Left colon (tissue), 2 donors: ENCODE data around the gene CAMKK1. TPM values are rescaled to one million over a fixed set of nuclear protein-coding genes. Genes with fewer than 3 reads are reported as not detected.

Experiments used
- ATAC-seq: fragments of 200-7000 bp; cut with Tn5 transposase; one replicate; pipeline ENCODE4 v1.9.1; 2020; ENCODE audit warnings: mild to moderate bottlenecking, moderate library complexity
- DNase-seq, 2 donors: peaks; one replicate each; pipeline ENCODE4 v3.0.0-alpha.2; 2020
- intact Hi-C, 2 donors: fragments of 100-400 bp; cut with DNase I in 1 of 2; cut with micrococcal nuclease in 1 of 2; formaldehyde crosslinking; loops; one replicate each; pipeline versions ENCODE4 v1.11.2 to v1.14.0; 2022; cut with DNase I, micrococcal nuclease
- total RNA-seq, 2 donors: library from RNA; stranded (reverse); fragmentation: NEBNext Ultra II Directional; extraction: Animal tissue kit (Norgen Biotek cat#: 25700); gene quantifications; one replicate each; pipeline ENCODE4 v1.2.1, GENCODE V29; 2021
- donor health status: DM: no; HTN: no; CAD: no.
- donor health status: DM: yes; HTN: yes; CAD: no.

Gene CAMKK1
- total RNA-seq, 2 donors from 2014 or later = 5.0 to 6.3 TPM

- no peak for DNase-seq
- intact Hi-C loops = no loop called here
- ATAC-seq = no peak
Observed at GRCh38 chr17:3887804-3888203, 5.0 kb downstream of the CAMKK1 start.

- ATAC-seq = no peak
- no peak for DNase-seq
- intact Hi-C loops = no loop called here
Observed at GRCh38 chr17:3887394-3887793, 5.5 kb downstream of the CAMKK1 start.

GRCh38 chr17:3886776-3887175 lies 6.1 kb downstream of the CAMKK1 start:
- intact Hi-C loops = no loop called here
- DNase-seq (peak in 1 of 2 donors; percentile 49), ATAC-seq (no peak)

- intact Hi-C loops = no loop called here
- no peak for DNase-seq
- no peak for ATAC-seq
Observed at GRCh38 chr17:3885970-3886369, 6.9 kb downstream of the CAMKK1 start.

- no peak for ATAC-seq
- intact Hi-C loops = no loop called here
Observed at GRCh38 chr17:3885271-3885670, 7.6 kb downstream of the CAMKK1 start.

GRCh38 chr17:3884188-3884587 lies 8.7 kb downstream of the CAMKK1 start:
- intact Hi-C loops = no loop called here
- DNase-seq (no peak), ATAC-seq (no peak)

More at GRCh38 chr17:3885271-3885670, 7.6 kb downstream of the CAMKK1 start:
- DNase-seq = no peak

GRCh38 chr17:3882276-3882675 lies 10.6 kb downstream of the CAMKK1 start:
- ATAC-seq = no peak
- no peak for DNase-seq
- intact Hi-C loops = no loop called here

GRCh38 chr17:3880983-3881382 lies 11.9 kb downstream of the CAMKK1 start:
- intact Hi-C loops = no loop called here
- DNase-seq = no peak
- no peak for ATAC-seq

GRCh38 chr17:3879591-3880417 lies 13.0 kb downstream of the CAMKK1 start:
- ATAC-seq (peak; percentile 73), DNase-seq (no peak)
- intact Hi-C loops = loop anchor here in 1 of 2 donors (10.0 kb wide), 1 partner anchor 515 kb away; no protein-coding TSS in a partner anchor

- ATAC-seq (peak; percentile 40), DNase-seq (no peak)
- intact Hi-C loops = loop anchor here in 1 of 2 donors (10.0 kb wide), 1 partner anchor 516 kb away; no protein-coding TSS in a partner anchor
Observed at GRCh38 chr17:3879186-3879585, 13.7 kb downstream of the CAMKK1 start.

GRCh38 chr17:3877220-3877619 lies 15.6 kb downstream of the CAMKK1 start:
- intact Hi-C loops = loop anchor here in 1 of 2 donors (10.0 kb wide), 1 partner anchor 518 kb away; no protein-coding TSS in a partner anchor
- ATAC-seq (no peak), DNase-seq (no peak)

- DNase-seq = no peak
- no peak for ATAC-seq
- intact Hi-C loops = loop anchor here in 1 of 2 donors (10.0 kb wide), 1 partner anchor 519 kb away; no protein-coding TSS in a partner anchor
Observed at GRCh38 chr17:3875317-3875716, 17.5 kb downstream of the CAMKK1 start.

GRCh38 chr17:3873862-3874261 lies 19.0 kb downstream of the CAMKK1 start:
- no peak for ATAC-seq
- DNase-seq = no peak
- intact Hi-C loops = loop anchor here in 1 of 2 donors (10.0 kb wide), 1 partner anchor 521 kb away; no protein-coding TSS in a partner anchor

GRCh38 chr17:3870871-3871306 lies 22.0 kb downstream of the CAMKK1 start:
- intact Hi-C loops = loop anchor here in 1 of 2 donors (10.0 kb wide), 1 partner anchor 524 kb away; no protein-coding TSS in a partner anchor
- ATAC-seq = peak; percentile 84
- DNase-seq = peak in 1 of 2 donors; percentile 53

GRCh38 chr17:3867606-3868005 lies 25.2 kb downstream of the CAMKK1 start:
- intact Hi-C loops = loop anchor here in 1 of 2 donors (10.0 kb wide), 1 partner anchor 137 kb away; no protein-coding TSS in a partner anchor
- DNase-seq = no peak
- no peak for ATAC-seq

- DNase-seq (no peak), ATAC-seq (no peak)
- intact Hi-C loops = loop anchor here in 1 of 2 donors (10.0 kb wide), 1 partner anchor 138 kb away; no protein-coding TSS in a partner anchor
Observed at GRCh38 chr17:3867106-3867505, 25.7 kb downstream of the CAMKK1 start.

GRCh38 chr17:3866276-3866675 lies 26.6 kb downstream of the CAMKK1 start:
- intact Hi-C loops = loop anchor here in 1 of 2 donors (10.0 kb wide), 1 partner anchor 139 kb away; no protein-coding TSS in a partner anchor

GRCh38 chr17:3865176-3865575 lies 27.7 kb downstream of the CAMKK1 start:
- ATAC-seq (no peak), DNase-seq (peak in 1 of 2 donors; percentile 49)
- intact Hi-C loops = loop anchor here in 1 of 2 donors (10.0 kb wide), 1 partner anchor 140 kb away; no protein-coding TSS in a partner anchor

More at GRCh38 chr17:3866276-3866675, 26.6 kb downstream of the CAMKK1 start:
- no peak for ATAC-seq
- DNase-seq = no peak

- ATAC-seq (no peak), DNase-seq (no peak)
- intact Hi-C loops = loop anchor here in 1 of 2 donors (10.0 kb wide), 1 partner anchor 140 kb away; no protein-coding TSS in a partner anchor
Observed at GRCh38 chr17:3864534-3864933, 28.3 kb downstream of the CAMKK1 start.
